22Rv1 (cell line): ENCODE data around the gene C1orf87.

ENCODE experiments used
- H3K27ac ChIP-seq: fragments of 450-650 bp; 2 replicates; pipeline ENCODE4 v1.5.1; 2017
- ZFX ChIP-seq: fragments of 450-650 bp; IDR thresholded peaks from 2 replicates; pipeline ENCODE4 v1.6.1; 2017; ENCODE audit warnings: antibody characterized with exemption, borderline replicate concordance
- TF ChIP-seq, protein P1 (sequence below): fragments of 450-650 bp; IDR thresholded peaks from 2 replicates; pipeline ENCODE4 v1.5.1; 2017; ENCODE audit warnings: mild to moderate bottlenecking

Gene C1orf87

DNA sequence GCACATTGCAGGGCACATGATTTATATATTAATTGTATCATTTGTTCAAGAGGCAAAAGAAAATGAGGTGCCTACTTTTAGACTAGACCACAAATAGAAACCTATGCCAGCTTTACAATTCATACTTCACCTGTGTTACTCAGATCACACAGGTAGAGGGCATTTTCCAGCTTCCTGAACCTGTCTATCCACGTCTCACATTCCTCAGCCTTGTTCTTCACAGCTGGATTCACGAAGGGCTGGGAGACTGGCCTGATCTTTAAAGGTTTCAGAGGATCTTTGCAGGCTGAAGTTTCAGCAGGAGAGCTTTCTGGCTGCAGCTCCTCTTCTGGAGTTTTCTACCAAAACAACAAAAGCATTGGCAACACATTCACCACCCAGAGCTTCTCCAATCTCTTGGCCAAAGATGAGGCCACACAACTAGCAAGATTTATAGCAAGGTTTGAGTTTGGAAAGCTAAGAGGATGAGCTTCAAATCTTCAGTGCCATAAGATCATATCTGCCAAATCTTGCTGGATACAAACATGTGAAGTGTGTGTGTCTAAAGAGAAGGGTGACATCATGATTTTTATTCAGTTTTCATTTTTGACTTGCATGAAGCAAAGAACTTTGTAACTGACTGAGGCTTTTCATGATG is 76.0 kb downstream of the C1orf87 start:
- no peak for TF ChIP-seq ZFX
- TF ChIP-seq, protein P1, sequence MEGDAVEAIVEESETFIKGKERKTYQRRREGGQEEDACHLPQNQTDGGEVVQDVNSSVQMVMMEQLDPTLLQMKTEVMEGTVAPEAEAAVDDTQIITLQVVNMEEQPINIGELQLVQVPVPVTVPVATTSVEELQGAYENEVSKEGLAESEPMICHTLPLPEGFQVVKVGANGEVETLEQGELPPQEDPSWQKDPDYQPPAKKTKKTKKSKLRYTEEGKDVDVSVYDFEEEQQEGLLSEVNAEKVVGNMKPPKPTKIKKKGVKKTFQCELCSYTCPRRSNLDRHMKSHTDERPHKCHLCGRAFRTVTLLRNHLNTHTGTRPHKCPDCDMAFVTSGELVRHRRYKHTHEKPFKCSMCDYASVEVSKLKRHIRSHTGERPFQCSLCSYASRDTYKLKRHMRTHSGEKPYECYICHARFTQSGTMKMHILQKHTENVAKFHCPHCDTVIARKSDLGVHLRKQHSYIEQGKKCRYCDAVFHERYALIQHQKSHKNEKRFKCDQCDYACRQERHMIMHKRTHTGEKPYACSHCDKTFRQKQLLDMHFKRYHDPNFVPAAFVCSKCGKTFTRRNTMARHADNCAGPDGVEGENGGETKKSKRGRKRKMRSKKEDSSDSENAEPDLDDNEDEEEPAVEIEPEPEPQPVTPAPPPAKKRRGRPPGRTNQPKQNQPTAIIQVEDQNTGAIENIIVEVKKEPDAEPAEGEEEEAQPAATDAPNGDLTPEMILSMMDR = no peak
- no peak overlapping the region for H3K27ac ChIP-seq

DNA sequence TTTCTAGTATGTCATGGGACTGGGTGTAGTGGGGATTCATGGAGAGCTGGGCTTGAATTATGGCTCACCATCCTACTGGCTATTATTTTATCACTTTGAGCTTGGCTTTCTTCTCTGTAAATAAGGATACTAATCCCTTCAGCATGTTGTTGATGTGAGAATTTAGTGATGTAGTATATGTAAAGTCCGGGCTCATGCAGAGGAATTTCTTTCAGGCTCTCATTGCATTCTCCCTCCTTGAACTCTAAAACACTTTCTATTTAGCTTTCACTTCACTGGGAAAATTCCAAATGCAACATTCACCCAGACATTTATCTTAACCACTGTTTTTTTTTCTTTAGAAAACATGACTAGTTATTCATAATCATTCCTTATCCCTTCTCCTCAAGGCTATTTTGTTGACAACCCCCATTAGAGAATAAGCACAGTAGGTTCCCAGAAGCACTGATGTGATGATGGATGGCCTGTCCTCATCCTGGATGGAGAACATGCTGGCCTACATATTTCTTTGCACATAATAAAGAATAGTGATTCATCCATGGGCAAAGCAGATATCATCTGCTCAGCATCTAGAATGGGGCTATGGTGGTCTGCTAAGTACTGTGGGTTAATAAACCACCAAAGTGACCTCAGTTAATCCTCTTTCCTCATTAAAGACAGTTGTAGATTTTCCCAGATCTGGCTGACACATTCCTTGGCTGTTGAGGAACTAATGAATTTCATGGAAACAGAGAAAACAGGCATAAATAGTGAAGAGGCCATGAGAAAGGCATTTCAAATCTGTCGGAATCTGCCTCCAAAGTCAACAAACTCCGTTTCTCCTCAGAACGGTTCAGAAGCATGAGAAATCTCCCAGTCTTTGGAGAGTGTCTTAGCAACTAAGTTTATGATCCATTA is 79.0 kb downstream of the C1orf87 start:
- TF ChIP-seq ZFX = no peak
- TF ChIP-seq, protein P1 = no peak
- H3K27ac ChIP-seq = no peak overlapping the region

DNA sequence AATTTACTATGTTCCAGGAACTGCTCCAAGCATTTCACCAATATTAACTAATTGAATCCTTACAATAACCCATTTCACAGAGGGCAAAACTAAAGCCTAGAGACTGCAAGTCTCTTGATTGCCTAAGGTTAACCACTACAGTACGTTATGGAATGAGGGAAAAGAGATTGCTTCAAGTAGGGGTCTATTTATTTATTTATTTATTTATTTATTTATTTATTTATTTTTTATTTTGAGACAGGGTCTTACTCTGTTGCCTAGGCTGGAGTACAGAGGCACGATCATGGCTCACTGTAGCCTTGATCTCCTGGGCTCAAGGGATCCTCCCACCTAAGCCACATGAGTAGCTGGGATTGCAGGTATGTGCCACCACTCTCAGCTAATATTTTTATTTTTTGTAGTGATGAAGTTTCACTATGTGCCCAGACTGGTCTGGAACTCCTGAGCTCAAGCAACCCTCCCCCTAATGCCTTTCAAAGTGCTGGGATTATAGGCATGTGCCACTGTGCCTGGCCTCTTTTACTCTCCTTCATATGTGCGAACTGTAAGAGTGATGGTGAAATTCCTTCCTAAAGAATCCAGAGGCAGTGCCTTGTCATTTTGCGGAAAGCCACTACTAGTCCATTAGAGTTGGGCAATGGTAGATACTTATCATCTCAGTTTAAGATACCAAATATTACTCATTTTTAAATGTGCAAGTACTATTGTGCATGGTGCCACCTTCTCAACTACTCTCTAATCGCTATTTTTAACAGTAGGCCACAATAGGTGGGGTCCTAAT is 81.3 kb downstream of the C1orf87 start:
- no peak overlapping the region for H3K27ac ChIP-seq
- TF ChIP-seq, protein P1 = no peak
- TF ChIP-seq ZFX = no peak

DNA sequence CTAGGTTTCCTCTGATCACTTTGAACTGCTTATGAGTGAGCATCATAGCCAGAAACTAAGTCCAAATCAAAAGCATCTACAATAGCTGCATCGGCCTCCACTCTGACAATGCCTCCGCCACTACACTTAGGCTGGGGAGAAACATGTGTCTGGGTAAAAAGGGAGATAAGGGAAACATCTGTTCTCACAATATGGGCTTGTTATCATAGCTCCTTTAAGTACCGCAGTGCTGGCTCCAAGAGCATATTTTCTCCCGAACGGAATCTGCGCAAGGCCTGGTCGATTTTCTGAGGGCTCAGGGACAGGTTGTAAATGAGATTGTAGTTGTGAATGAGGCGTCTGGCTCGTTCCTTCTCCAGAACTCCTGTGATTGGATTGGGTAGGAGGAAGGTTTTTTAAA is 83.1 kb downstream of the C1orf87 start:
- no peak for TF ChIP-seq ZFX
- TF ChIP-seq, protein P1 = no peak
- H3K27ac ChIP-seq = no peak overlapping the region

DNA sequence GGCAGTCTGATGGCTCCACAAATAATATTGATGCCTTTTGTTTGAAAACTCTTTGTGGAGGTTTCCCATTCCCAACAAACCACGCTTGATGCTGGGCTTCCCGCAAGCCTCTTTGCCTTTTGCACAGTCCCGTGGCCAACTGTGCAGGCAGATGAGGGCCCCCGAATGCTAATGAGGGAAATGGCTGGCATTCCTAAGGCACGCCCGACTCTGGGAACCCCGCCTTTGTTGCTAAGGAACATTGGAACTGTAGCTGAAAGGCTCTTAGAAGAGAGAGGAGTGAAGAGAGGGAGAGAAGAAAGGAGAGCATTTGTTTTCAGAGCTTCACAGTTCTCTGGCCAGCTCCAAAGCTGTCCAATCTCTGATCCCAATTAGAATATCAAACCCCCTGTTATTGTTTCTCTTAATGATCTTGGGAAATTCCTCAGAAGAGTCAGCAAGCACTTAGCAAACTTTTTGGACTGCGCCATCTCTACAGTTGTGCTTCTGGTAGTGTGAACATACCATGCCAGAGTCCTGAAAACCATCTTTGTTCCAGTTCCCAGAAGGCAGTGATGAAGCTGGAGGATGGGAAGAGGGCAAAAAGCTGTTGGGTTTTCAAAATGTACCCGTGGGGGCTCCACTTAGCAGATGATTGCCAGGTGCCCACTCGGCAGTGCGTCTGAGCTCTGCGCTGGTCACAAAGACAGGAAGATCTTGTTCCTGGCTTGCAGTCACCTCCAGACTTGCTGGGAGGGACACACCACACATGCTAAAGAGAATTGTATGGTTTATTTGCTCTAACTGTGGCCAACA is 86.9 kb downstream of the C1orf87 start:
- TF ChIP-seq, protein P1 = no peak
- no peak for TF ChIP-seq ZFX
- no peak overlapping the region for H3K27ac ChIP-seq

DNA sequence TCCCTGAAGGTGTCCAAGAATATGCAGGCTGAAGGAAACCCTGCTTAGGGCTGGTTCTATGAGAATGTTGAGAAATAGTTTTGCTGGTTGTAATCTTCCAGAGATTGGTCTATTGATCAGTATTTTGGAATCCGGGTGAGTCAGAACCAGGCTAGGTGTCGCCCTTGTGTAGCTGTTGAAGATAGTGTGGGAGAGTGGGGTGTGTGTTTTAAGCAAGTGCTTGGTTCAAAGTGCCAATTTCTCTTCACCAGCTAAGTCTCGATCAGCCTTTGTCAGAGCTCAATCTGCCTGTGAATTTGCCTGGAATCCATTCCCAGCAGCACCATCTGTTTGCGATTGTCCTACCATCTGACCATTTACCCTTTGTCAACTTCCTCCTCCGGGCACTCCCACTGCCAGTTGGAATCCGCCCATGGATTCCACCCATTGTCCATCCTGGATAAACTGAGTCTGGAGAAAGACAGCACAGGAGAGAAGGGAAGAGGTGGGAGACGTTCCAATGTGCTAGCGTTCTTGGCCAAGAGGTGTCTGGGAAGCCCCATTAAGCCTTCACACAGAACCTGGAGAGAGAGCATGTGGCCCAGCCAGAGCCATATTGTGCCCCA is 87.6 kb downstream of the C1orf87 start:
- TF ChIP-seq ZFX = no peak
- TF ChIP-seq, protein P1 = no peak
- H3K27ac ChIP-seq = no peak overlapping the region
